Articular chondrocyte of knee joint (primary cell): ENCODE measurements around the gene LMF1. TPM values are rescaled to one million over a fixed set of nuclear protein-coding genes. Genes with fewer than 3 reads are reported as not detected.

ENCODE experiments used
- total RNA-seq: library from RNA; depleted of rRNA; stranded (reverse); fragments of >200 nt; gene quantifications from 2 replicates; pipeline ENCODE4 v1.2.3, GENCODE V29; 2012

LMF1 gene
- total RNA-seq = 34.2 and 34.6 TPM in 2 replicates

GRCh38 chr16:970766-971581 is at the start of gene LMF1:
TSS of gene LMF1 (minus strand) at chr16:970984. CDS start at chr16:970980, 4 bp downstream.

GRCh38 chr16:981695-982144 is 10.9 kb upstream of the LMF1 start, which contains the start of gene SOX8:
TSS of gene SOX8 (plus strand) at chr16:981770. CDS start at chr16:981923, 153 bp downstream.

Other genes starting within 250 kb of the LMF1 start
- gene ANTKMT, start 249.8 kb downstream of the LMF1 start, total RNA-seq = 16.9 and 18.2 TPM in 2 replicates
- gene CCDC78, start 244.5 kb downstream of the LMF1 start, total RNA-seq = 0.97 and 1.3 TPM in 2 replicates
- 6.1 and 10.2 TPM in 2 replicates for gene HAGHL, start 243.9 kb downstream of the LMF1 start, total RNA-seq
- 19.5 and 26.3 TPM in 2 replicates for gene CIAO3, start 230.0 kb downstream of the LMF1 start, total RNA-seq
- gene MSLN, start 210.2 kb downstream of the LMF1 start, total RNA-seq = 0.32 and 5.9 TPM in 2 replicates
- gene RPUSD1, start 182.6 kb downstream of the LMF1 start, total RNA-seq = 15.8 and 16.6 TPM in 2 replicates
- 3.3 and 5.4 TPM in 2 replicates for gene CHTF18, start 182.4 kb downstream of the LMF1 start, total RNA-seq
- not detected in 2 replicates for gene GNG13, start 170.2 kb downstream of the LMF1 start, total RNA-seq
- 0.91 and 3.1 TPM in 2 replicates for gene SOX8, start 10.8 kb upstream of the LMF1 start, total RNA-seq
- gene SSTR5, start 101.8 kb upstream of the LMF1 start, total RNA-seq = 0.26 and 0.32 TPM in 2 replicates
- gene C1QTNF8, start 125.3 kb upstream of the LMF1 start, total RNA-seq = 0.65 TPM in 1 of 2 replicates, not detected in the other
- not detected in 2 replicates for gene CACNA1H, start 182.1 kb upstream of the LMF1 start, total RNA-seq